Left ventricle myocardium superior (tissue), 1 donor: ENCODE measurements around the gene VWA1. TPM values are rescaled to one million over a fixed set of nuclear protein-coding genes. Genes with fewer than 3 reads are reported as not detected.
"Not testable (repeated sequence)": the region's sequence is repeated elsewhere in the genome, so short reads cannot be mapped to it uniquely, and the experiment has no call there.

Experiments used
- ATAC-seq: fragments of 200-7000 bp; cut with Tn5 transposase; one replicate; pipeline ENCODE4 v1.9.1; 2020; ENCODE audit warnings: mild to moderate bottlenecking, moderate library complexity
- DNase-seq: peaks from one replicate; pipeline ENCODE4 v3.0.0-alpha.2; 2020
- intact Hi-C: fragments of 100-400 bp; cut with micrococcal nuclease; formaldehyde crosslinking; loops from one replicate; pipeline ENCODE4 v1.11.0; 2022
- total RNA-seq: library from RNA; stranded (reverse); fragmentation: NEBNext Ultra II Directional; extraction: Animal tissue kit (Norgen Biotek cat#: 25700); gene quantifications from one replicate; pipeline ENCODE4 v1.2.1, GENCODE V29; 2021
- donor health status: DM: no; HTN: yes; CAD: no; lungs with severe emphysema.

VWA1 gene
- total RNA-seq, 1 donor from 2014 or later, result 13.5 TPM

- ATAC-seq (peak; percentile 33), DNase-seq (peak; percentile 79)
- intact Hi-C loops, result no loop called here
These were observed 2.3 kb upstream of the VWA1 start for GRCh38 chr1:1432951-1433803.

- intact Hi-C loops, result no loop called here
- DNase-seq, result no peak
- ATAC-seq, result peak; percentile 3
These were observed 1.7 kb upstream of the VWA1 start for GRCh38 chr1:1433804-1434130.

- intact Hi-C loops, result no loop called here
- DNase-seq (peak; percentile 72), ATAC-seq (peak; percentile 10)
These were observed 1.2 kb upstream of the VWA1 start for GRCh38 chr1:1434131-1434823.

- DNase-seq (no peak), ATAC-seq (no peak)
- intact Hi-C loops, result no loop called here
These were observed 725 bp upstream of the VWA1 start for GRCh38 chr1:1434824-1435105.

- DNase-seq, result peak; percentile 28
- intact Hi-C loops, result no loop called here
- no peak for ATAC-seq
These were observed 580 bp downstream of the VWA1 start for GRCh38 chr1:1435911-1436629.

GRCh38 chr1:1436630-1437032 is 1.1 kb downstream of the VWA1 start:
- DNase-seq, result no peak
- ATAC-seq, result no peak
- intact Hi-C loops, result no loop called here

- peak; percentile 23 for DNase-seq
- intact Hi-C loops, result no loop called here
- no peak for ATAC-seq
These were observed 1.8 kb downstream of the VWA1 start for GRCh38 chr1:1437033-1437903.

GRCh38 chr1:1437904-1438376 is 2.5 kb downstream of the VWA1 start:
- intact Hi-C loops, result no loop called here
- ATAC-seq (no peak), DNase-seq (no peak)

- no peak for DNase-seq
- ATAC-seq, result no peak
These were observed 3.3 kb downstream of the VWA1 start for GRCh38 chr1:1438531-1439381.

GRCh38 chr1:1439546-1440261 is 4.2 kb downstream of the VWA1 start:
- intact Hi-C loops, result no loop called here
- no peak for ATAC-seq
- no peak for DNase-seq

More at GRCh38 chr1:1438531-1439381, 3.3 kb downstream of the VWA1 start:
- intact Hi-C loops, result no loop called here

- ATAC-seq (no peak), DNase-seq (no peak)
- intact Hi-C loops, result no loop called here
These were observed 4.9 kb downstream of the VWA1 start for GRCh38 chr1:1440262-1441001.

- ATAC-seq (peak; percentile 85), DNase-seq (peak; percentile 75)
- intact Hi-C loops, result no loop called here
These were observed 5.8 kb downstream of the VWA1 start for GRCh38 chr1:1441002-1441888.

- intact Hi-C loops, result no loop called here
- no peak for DNase-seq
- ATAC-seq, result no peak
These were observed 6.7 kb downstream of the VWA1 start for GRCh38 chr1:1442069-1442770.

- not testable (repeated sequence) for ATAC-seq
These were observed 11.1 kb downstream of the VWA1 start for GRCh38 chr1:1446631-1447030.

GRCh38 chr1:1449099-1449739 is 13.7 kb downstream of the VWA1 start, which contains the start of gene ATAD3C:
TSS of gene ATAD3C (plus strand) at chr1:1449689. CDS start at chr1:1450684, 995 bp downstream.
- ATAC-seq, result no peak
- intact Hi-C loops, result no loop called here
- DNase-seq, result no peak

More at GRCh38 chr1:1446631-1447030, 11.1 kb downstream of the VWA1 start:
- intact Hi-C loops, DNase-seq: not testable (repeated sequence)
